ENCODE results near the gene RDH12. TPM values are rescaled to one million over a fixed set of nuclear protein-coding genes. Genes with fewer than 3 reads are reported as not detected.

The RDH12 gene
- total RNA-seq, 1 experiment from 2014 or later = not detected

DNA sequence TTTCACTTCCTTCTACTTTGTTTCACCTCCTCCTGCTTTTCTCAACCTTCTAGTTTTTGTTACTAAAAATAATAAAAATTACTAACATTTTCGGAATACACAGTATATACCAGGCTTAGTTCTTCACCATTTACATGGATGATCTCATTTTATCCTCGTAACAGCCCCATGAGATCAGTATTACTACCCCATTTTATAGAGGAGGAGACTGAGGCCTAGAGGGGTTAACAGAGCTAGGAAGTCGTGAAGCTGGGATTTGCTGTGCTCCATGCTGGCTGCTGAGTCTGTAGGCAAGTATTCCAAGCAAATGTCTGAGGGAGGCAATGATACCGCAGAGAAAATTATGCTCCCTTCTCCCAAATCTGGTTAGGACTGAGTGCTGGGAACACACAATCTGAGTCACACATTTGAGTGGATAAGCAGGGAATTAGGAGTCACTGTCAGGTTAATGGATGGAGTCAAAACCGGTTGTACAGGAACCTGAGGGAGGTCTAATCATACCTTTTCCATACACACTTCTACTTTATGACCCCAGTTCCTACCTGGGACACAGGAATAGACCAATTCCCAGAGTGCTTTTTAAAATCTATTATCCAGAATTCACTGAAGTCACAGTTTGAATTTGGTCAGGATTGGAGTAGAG, 63.6 kb downstream of the RDH12 start:
- ChIA-PET CTCF (no interaction called here), POLR2A (no interaction called here)
- in situ Hi-C loops (cut with HindIII; ENCODE audit: low pct_unique_long_range_greater_than_20kb, low sequenced_read_pairs) = no loop called here
- Histone ChIP-seq H3K4me1 (ENCODE audit: control insufficient read depth, insufficient read depth, low read length) (no peaks in the 10 kb centered on the region), H3K4me3 (ENCODE audit: low read depth in 2 of 2, low read length in 2 of 2) (no peak overlapping the region), H3K36me3 (ENCODE audit: control insufficient read depth, insufficient read depth, low read length) (0 out of 2 replicates have a peak, but pooled peaks cover 6% of the 10 kb centered on the region), H3K27ac (ENCODE audit: low read length) (no peak overlapping the region), H3K9me3 (ENCODE audit: control insufficient read depth, insufficient read depth, low read depth, low read length) (no peaks in the 10 kb centered on the region), H3K27me3 (ENCODE audit: control insufficient read depth, insufficient read depth, low read length) (no peaks in the 10 kb centered on the region)
- no peak for DNase-seq (ENCODE audit: low read depth, low spot score)
- ATAC-seq = no peak
- BruUV-seq (replicated peaks) = no TSS peak
- TF ChIP-seq SIN3A (IDR thresholded peaks at IDR 0.05; ENCODE audit: borderline replicate concordance, insufficient read depth, low read depth, low read length) = no peak
- TF ChIP-seq, protein P1, sequence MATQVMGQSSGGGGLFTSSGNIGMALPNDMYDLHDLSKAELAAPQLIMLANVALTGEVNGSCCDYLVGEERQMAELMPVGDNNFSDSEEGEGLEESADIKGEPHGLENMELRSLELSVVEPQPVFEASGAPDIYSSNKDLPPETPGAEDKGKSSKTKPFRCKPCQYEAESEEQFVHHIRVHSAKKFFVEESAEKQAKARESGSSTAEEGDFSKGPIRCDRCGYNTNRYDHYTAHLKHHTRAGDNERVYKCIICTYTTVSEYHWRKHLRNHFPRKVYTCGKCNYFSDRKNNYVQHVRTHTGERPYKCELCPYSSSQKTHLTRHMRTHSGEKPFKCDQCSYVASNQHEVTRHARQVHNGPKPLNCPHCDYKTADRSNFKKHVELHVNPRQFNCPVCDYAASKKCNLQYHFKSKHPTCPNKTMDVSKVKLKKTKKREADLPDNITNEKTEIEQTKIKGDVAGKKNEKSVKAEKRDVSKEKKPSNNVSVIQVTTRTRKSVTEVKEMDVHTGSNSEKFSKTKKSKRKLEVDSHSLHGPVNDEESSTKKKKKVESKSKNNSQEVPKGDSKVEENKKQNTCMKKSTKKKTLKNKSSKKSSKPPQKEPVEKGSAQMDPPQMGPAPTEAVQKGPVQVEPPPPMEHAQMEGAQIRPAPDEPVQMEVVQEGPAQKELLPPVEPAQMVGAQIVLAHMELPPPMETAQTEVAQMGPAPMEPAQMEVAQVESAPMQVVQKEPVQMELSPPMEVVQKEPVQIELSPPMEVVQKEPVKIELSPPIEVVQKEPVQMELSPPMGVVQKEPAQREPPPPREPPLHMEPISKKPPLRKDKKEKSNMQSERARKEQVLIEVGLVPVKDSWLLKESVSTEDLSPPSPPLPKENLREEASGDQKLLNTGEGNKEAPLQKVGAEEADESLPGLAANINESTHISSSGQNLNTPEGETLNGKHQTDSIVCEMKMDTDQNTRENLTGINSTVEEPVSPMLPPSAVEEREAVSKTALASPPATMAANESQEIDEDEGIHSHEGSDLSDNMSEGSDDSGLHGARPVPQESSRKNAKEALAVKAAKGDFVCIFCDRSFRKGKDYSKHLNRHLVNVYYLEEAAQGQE (IDR thresholded peaks at IDR 0.05; ENCODE audit: insufficient read depth in 1 of 2, low read depth in 2 of 2, low read length in 1 of 2) = no peak
- no peak for TF ChIP-seq POLR2AphosphoS5 (IDR thresholded peaks at IDR 0.05; ENCODE audit: low read depth, low read length)
- intact Hi-C loops (cut with micrococcal nuclease; ENCODE audit: unreplicated experiment) = no loop called here

DNA sequence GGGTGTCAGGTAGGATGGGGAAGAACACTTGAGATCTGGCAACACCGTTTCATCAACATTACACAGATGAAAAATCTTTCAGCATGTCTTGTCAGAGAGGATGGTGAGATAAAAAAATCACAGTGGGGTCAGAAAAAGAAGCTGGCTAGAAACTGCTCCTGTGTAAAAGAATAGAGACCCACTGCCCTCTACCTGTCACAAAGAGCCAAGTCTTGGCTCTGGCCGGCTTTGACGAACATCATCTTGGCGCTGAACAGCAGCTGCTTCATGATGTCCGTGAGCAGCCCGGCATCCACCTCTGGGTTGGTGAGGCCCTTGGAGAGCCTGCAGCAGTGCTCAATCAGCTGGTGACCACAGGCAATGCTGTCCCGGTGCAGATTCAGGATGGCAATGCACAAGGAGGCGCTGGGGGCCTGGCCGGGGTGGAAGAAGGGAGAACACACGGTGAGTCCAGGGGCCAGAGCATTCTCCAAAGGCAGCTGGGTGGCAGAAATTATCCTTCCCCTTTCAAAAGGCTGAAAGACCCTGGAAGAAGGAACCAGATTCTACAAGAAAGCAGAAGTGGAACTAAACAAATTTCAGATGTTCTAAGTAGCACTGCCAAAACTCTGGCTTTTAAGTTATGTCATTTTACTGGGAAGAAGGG, 64.5 kb downstream of the RDH12 start:
- Histone ChIP-seq H3K36me3 (ENCODE audit: control insufficient read depth, insufficient read depth, low read length) (0 out of 2 replicates have a peak, but pooled peaks cover 6% of the 10 kb centered on the region), H3K27ac (ENCODE audit: low read length) (no peak overlapping the region), H3K9me3 (ENCODE audit: control insufficient read depth, insufficient read depth, low read depth, low read length) (no peaks in the 10 kb centered on the region), H3K4me3 (ENCODE audit: low read depth in 2 of 2, low read length in 2 of 2) (no peak overlapping the region), H3K4me1 (ENCODE audit: control insufficient read depth, insufficient read depth, low read length) (no peaks in the 10 kb centered on the region), H3K27me3 (ENCODE audit: control insufficient read depth, insufficient read depth, low read length) (no peaks in the 10 kb centered on the region)
- ATAC-seq = no peak
- intact Hi-C loops (cut with micrococcal nuclease; ENCODE audit: unreplicated experiment) = no loop called here
- in situ Hi-C loops (cut with HindIII; ENCODE audit: low pct_unique_long_range_greater_than_20kb, low sequenced_read_pairs) = no loop called here
- POLR2A ChIA-PET = no interaction called here
- no TSS peak for BruUV-seq (replicated peaks)
- DNase-seq (ENCODE audit: low read depth, low spot score) = no peak
- TF ChIP-seq, protein P1 (IDR thresholded peaks at IDR 0.05; ENCODE audit: insufficient read depth in 1 of 2, low read depth in 2 of 2, low read length in 1 of 2) = no peak
- CTCF ChIA-PET = no interaction called here

DNA sequence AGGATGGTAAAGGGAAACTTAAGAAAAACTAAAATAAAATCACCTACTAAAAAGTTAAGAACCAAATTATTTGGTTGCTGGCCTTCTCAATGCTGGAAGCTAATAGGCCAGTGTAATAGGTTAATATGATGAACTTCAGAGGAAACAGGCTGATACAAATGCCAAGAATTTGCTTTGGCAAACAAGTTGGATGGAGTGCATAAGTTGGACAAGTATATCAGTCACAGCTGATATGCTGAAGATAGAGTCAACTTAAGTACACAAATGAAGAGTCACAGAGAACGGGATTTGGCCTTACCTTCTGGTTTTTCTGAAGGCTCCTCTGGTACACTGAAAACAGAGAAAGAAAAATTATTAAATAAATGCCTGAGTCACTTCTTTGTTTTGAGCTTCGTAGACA, 66.5 kb downstream of the RDH12 start:
- CTCF ChIA-PET = no interaction called here
- intact Hi-C loops (cut with micrococcal nuclease; ENCODE audit: unreplicated experiment) = no loop called here
- Histone ChIP-seq H3K9me3 (ENCODE audit: control insufficient read depth, insufficient read depth, low read depth, low read length) (no peaks in the 10 kb centered on the region), H3K27me3 (ENCODE audit: control insufficient read depth, insufficient read depth, low read length) (no peaks in the 10 kb centered on the region), H3K4me1 (ENCODE audit: control insufficient read depth, insufficient read depth, low read length) (no peaks in the 10 kb centered on the region), H3K27ac (ENCODE audit: low read length) (no peak overlapping the region), H3K36me3 (ENCODE audit: control insufficient read depth, insufficient read depth, low read length) (0 out of 2 replicates have a peak, but pooled peaks cover 8% of the 10 kb centered on the region), H3K4me3 (ENCODE audit: low read depth in 2 of 2, low read length in 2 of 2) (no peak overlapping the region)
- no TSS peak for BruUV-seq (replicated peaks)
- DNase-seq (ENCODE audit: low read depth, low spot score) (no peak), ATAC-seq (no peak)
- TF ChIP-seq SIN3A (IDR thresholded peaks at IDR 0.05; ENCODE audit: borderline replicate concordance, insufficient read depth, low read depth, low read length) (no peak), POLR2AphosphoS5 (IDR thresholded peaks at IDR 0.05; ENCODE audit: low read depth, low read length) (no peak)
- TF ChIP-seq, protein P1 (IDR thresholded peaks at IDR 0.05; ENCODE audit: insufficient read depth in 1 of 2, low read depth in 2 of 2, low read length in 1 of 2) = no peak
- TF ChIP-seq, protein P2, sequence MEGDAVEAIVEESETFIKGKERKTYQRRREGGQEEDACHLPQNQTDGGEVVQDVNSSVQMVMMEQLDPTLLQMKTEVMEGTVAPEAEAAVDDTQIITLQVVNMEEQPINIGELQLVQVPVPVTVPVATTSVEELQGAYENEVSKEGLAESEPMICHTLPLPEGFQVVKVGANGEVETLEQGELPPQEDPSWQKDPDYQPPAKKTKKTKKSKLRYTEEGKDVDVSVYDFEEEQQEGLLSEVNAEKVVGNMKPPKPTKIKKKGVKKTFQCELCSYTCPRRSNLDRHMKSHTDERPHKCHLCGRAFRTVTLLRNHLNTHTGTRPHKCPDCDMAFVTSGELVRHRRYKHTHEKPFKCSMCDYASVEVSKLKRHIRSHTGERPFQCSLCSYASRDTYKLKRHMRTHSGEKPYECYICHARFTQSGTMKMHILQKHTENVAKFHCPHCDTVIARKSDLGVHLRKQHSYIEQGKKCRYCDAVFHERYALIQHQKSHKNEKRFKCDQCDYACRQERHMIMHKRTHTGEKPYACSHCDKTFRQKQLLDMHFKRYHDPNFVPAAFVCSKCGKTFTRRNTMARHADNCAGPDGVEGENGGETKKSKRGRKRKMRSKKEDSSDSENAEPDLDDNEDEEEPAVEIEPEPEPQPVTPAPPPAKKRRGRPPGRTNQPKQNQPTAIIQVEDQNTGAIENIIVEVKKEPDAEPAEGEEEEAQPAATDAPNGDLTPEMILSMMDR (IDR thresholded peaks at IDR 0.05) = no peak
- in situ Hi-C loops (cut with HindIII; ENCODE audit: low pct_unique_long_range_greater_than_20kb, low sequenced_read_pairs) = no loop called here
- POLR2A ChIA-PET = interaction anchor here (0.6 kb wide), 1 partner anchor 1024 kb away, joined by 4 read pairs; no protein-coding TSS in a partner anchor
